ENCODE data around the gene TRIM14.
"Not testable (repeated sequence)": the region's sequence is repeated elsewhere in the genome, so short reads cannot be mapped to it uniquely, and the experiment has no call there.

TRIM14 gene

DNA sequence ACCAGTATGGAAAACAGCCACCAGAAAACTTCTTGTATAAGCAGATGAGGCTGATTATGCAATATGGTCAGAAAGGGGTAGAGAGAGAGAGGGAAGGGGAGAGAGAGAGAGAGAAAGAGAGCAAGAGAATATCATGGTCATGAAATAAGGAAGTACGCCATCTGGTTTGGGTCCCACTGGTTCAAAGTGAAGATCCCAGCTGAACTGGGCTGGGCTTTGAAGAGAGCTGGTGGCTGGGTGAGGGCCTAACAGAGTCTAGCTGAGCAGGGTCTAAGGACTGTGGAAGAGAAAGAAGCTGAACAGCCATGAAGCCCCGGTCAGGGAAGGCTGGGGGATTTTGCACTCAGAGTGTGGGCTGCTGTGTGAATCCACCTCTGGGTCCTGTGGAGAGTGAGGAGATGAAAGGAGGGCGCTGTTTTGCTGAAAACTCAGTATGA is 14.6 kb downstream of the TRIM14 start:
- DNase-seq: no peak

GRCh38 chr9:98101868-98102273 is 17.2 kb downstream of the TRIM14 start:
- peak; percentile 40 for DNase-seq

DNA sequence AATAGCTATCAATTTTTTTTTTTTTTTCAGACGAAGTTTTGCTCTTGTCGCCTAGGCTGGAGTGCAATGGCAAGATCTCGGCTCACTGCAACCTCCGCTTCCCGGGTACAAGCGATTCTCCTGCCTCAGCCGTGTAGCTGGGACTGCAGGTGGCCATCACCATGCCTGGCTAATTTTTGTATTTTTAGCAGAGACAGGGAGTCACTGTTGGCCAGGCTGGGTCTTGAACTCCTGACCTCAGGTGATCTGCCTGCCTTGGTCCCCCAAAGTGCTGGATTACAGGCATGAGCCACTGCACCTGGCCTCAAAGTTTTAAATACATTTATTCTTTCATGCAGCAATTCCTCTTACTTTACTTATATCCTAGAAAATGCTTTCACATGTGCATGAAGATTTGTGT is 17.6 kb downstream of the TRIM14 start:
- no peak for DNase-seq

- no peak for DNase-seq
Measured at GRCh38 chr9:98100456-98100855, 18.6 kb downstream of the TRIM14 start.

DNA sequence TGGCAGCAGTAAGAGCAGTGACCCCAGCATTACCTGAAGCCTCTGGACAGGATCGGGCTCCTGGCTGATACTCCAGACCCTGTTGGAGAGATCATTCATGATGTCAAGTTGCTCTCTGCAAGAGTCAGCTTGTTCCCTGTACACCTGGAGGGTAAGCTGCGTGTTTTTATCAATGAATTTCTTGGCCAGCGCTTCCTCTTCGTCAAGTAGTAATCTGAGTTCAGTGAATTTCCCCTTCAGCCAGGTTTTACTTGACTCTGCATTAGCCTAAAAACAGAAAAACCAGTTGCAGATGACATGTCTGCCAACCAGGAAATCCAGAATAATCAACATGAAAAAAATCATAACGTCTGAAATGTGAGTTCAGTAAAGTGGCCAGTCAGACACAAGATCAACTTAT is 19.1 kb downstream of the TRIM14 start:
- DNase-seq: no peak

DNA sequence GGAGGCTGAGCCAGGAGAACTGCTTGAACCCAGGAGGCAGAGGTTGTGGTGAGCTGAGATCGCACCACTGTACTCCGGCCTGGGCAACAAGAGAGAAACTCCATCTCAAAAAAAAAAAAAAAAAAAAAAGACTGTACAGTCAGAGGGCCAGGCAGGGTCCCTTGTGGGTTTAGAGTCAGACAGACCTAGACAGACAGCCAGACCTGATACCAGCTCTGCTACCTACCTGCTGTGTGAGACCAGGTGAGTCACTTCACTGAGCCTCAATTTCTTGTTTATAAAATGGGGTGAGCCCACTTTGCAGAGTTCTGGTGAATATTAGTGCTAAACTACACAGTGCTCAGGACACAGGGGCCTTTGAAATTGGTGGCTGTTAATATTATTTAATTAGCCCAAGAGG is 19.7 kb downstream of the TRIM14 start:
- DNase-seq: no peak

- no peak for DNase-seq
Measured at GRCh38 chr9:98097836-98098235, 21.2 kb downstream of the TRIM14 start.

DNA sequence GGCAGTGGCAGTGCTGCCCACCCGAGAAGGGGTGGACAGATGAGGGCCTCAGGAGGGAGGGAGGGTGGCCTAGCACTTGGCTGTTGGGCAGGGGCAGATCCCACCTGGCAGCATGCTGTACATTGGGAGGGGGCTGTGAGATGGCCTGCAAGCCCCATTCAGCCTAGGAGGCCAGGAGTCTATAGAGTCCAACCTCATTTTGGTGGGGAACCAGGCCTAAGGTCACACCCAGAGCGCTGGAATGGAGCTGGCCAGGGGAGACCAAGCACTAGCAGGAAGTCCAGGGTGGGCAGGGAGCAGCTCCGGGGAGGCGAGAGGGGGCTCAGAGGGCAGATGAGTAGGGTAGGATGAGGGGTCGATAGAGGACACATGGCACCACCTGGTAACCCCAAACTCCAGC is 22.9 kb downstream of the TRIM14 start:
- DNase-seq: no peak

DNA sequence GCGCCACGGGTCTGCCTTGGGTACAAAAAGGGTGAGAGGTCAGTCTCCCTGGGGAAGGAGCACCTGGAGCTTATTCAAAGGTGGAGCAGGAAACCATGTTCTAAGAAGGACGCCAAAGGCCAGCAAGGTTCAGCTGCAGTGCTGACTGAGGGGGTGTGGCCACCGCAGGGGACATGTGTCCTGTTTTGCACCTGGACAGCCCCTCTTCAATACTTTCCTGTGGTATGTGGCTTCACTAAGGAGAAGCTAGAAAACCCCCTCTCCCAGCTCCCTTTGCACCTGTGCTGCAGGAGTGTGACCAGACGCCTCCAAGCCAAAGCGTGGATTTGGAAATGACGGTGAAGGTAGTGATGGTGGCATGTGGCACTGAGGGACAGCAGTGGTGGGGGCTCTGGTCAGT is 23.6 kb downstream of the TRIM14 start:
- no peak for DNase-seq

- no peak for DNase-seq
Measured at GRCh38 chr9:98094851-98095250, 24.2 kb downstream of the TRIM14 start.

- no peak for DNase-seq
Measured at GRCh38 chr9:98094316-98094715, 24.7 kb downstream of the TRIM14 start.

DNA sequence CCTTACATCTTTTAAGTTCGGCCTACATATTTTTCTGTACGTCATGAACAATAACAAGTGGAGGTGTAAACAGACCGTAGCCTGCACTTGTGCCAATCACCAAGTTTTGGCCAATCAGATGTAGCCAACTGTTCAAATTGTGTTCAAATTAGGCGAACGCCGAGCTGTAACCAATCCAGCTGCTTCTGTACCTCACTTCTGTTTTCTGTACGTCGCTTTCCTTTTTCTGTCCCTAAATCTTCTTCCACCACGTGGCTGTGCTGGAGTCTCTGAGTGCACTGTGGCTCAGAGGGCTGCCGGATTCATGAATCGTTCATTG is 26.4 kb downstream of the TRIM14 start:
- DNase-seq: no peak

GRCh38 chr9:98091735-98092612 is 27.0 kb downstream of the TRIM14 start:
- DNase-seq: no peak

GRCh38 chr9:98090674-98091073 is 28.3 kb downstream of the TRIM14 start:
- DNase-seq: not testable (repeated sequence)

DNA sequence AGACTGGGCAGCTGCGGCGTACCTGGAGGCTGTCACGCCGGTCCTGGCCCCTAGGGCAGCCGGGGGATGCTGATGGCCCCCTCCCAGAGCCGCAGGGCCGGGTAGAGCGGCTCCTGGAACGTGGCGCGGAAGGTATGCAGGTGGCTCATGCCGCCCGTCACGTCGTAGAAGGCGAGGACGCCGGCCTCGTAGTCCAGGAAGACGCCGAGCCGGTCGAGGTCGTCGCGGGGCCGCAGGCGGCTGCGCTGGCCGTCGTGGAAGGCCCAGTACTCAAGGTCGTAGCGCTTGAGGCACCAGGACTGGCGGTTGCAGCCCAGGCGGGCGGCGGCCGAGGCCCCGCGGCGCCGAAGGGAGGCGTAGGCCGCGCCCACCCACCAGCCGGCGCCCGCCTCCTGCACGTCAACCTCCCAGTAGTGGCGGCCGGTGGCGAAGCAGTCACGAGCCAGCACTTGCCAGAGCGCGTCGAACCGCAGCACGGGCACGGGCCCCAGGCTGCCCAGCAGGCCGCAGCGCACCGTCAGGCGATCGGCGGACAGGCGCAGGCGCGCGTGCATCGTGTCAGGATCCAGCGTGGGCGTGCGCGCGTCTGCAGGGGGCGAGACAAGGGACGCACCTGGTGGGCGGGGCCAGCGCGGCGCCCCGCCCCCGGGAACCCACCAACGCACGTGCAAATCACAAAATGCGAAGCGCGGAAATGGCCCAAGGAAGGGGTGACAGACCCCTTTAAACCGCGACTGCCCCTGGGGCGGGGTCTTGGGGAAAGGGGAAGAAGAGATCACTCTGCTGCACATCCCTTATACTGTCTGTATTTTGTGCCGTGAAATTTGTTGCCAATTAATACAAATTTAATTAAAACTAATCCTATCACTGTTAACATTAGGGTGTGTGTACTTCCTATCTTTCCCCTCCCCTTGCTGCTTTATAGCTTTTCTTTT is 31.3 kb downstream of the TRIM14 start:
- no peak for DNase-seq

GRCh38 chr9:98086461-98086860 is 32.6 kb downstream of the TRIM14 start:
- no peak for DNase-seq

DNA sequence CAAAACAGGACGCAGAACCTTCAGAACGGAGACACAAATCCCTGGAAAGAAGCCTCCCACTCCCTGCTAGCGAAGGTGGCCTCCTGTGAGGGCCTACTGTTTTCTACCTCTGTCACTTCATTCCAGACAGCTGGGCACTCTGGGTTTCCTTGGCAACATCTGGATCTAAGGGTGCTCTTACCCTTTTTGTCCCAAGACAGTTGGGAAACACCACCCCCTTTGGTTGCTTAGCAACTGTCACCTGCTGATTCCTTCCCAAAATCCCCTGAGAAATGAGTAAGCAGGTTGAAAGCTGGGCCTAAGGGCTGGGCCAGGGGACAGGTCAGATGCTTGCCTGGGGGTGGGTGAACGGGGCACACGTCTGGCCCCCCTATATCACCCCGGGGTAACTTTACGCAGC is 33.1 kb downstream of the TRIM14 start:
- DNase-seq: peak; percentile 77

DNA sequence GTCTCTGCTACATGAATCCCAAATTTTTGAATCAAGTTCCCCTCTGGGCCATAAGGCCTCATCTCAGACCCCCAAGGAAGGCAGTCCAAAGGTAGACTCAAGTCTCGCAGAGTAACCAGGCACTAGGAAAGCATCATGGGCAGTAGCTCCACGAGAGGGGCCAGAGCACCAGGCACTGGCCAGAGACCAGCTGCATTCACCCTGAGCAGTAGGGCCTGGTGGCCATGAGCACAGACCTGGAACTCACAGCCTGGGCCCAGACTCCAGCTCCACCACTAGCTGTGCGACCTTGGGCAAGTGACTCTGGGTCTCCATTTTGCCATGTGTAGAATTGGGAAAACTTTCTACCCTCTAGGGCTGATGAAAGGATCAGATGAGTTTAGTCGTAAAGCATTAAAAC is 34.0 kb downstream of the TRIM14 start:
- DNase-seq: no peak

DNA sequence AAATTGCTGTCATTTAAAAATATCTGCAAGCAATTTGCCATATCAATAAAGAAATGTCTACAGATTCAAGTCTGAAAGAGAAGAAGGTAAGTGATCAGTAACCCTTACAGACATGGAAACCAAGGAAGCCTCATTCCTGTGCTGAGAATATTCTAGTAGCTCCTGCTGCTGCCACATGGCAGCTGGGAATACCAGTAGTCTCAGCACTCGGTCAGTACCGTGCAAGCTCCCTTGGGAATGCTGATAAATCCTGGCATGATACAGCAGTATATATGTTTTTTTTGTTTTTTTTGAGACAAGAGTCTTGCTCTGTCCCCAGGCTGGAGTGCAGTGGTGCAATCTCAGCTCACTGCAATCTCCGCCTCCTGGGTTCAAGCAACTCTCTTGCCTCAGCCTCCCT is 34.6 kb downstream of the TRIM14 start:
- DNase-seq: no peak

DNA sequence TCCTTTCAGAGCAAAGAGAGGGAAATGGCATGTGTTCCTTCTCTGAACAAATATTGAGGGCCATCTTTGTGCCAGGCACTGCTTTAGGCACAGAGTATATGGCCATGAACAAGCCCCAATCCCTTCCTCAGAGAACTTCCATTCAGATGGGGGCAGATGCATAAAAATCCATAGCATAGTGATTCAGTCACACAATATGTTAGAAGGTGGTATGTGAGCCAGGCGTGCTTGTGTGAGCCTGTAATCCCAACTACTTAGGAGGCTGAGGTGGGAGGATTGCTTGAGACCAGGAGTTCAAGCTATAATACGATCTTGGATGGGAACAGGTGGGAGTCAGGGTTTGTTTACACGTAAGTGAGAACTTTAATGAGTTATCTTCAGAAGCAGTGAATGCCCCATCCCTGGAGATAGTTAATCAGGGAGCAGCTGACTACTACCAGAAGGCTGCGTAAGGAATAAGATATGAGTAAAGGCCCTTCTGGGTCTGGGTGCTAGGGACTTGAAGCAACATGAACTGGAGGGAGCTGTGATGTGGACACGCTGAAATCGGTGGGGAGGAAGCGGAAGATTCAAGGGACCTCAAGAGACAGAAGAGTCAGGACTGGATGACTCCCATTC is 35.3 kb downstream of the TRIM14 start:
- peak; percentile 51 for DNase-seq

DNA sequence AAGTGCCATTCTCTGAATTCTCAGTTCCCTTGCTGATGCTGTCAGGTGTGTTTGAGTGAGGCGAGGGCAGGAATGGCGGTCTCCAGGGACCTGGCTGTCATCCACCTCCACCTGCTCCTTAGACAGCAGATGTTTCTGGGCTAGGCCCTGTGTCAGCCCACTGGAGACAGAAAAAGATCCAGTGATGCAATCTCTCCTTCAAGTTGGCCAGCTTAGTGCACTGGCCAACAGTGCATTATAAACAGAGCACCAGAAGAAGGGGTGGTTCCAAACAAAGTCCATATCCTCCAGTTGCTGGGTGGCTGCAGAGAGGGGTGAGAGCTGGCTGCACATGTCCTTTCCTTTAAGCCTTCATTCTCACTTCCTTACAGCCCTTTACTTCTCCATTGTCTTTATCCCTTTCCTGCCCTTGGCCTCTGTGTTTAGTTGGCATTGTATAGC is 35.9 kb downstream of the TRIM14 start:
- peak; percentile 77 for DNase-seq

- no peak for DNase-seq
Measured at GRCh38 chr9:98081477-98082219, 37.4 kb downstream of the TRIM14 start.

GRCh38 chr9:98080780-98081179 is 38.2 kb downstream of the TRIM14 start:
- DNase-seq: no peak
